ENCODE measurements around the gene SLC66A3.
"Not testable (repeated sequence)": the region's sequence is repeated elsewhere in the genome, so short reads cannot be mapped to it uniquely, and the experiment has no call there.

DNA sequence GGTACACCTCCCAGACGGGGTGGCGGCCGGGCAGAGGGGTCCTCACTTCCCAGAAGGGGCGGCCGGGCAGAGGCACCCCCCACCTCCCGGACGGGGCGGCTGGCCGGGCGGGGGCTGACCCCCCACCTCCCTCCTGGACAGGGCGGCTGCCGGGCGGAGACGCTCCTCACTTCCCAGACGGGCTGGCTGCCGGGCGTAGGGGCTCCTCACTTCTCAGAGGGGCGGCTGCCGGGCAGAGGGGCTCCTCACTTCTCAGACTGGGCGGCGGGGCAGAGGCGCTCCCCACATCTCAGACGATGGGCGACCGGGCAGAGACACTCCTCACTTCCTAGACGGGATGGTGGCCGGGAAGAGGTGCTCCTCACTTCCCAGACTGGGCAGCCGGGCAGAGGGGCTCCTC lies 9.8 kb downstream of the SLC66A3 start:
- TF ChIP-seq SP1 (IDR thresholded peaks at IDR 0.05); YY1 (IDR thresholded peaks at IDR 0.05); EGR1 (IDR thresholded peaks at IDR 0.05; ENCODE audit: low read depth in 2 of 2): not testable (repeated sequence)
- TF ChIP-seq, protein P1, sequence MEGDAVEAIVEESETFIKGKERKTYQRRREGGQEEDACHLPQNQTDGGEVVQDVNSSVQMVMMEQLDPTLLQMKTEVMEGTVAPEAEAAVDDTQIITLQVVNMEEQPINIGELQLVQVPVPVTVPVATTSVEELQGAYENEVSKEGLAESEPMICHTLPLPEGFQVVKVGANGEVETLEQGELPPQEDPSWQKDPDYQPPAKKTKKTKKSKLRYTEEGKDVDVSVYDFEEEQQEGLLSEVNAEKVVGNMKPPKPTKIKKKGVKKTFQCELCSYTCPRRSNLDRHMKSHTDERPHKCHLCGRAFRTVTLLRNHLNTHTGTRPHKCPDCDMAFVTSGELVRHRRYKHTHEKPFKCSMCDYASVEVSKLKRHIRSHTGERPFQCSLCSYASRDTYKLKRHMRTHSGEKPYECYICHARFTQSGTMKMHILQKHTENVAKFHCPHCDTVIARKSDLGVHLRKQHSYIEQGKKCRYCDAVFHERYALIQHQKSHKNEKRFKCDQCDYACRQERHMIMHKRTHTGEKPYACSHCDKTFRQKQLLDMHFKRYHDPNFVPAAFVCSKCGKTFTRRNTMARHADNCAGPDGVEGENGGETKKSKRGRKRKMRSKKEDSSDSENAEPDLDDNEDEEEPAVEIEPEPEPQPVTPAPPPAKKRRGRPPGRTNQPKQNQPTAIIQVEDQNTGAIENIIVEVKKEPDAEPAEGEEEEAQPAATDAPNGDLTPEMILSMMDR (IDR thresholded peaks at IDR 0.05; ENCODE audit: low read depth, low read length, missing input control), result not testable (repeated sequence)
- TF ChIP-seq, protein P2, sequence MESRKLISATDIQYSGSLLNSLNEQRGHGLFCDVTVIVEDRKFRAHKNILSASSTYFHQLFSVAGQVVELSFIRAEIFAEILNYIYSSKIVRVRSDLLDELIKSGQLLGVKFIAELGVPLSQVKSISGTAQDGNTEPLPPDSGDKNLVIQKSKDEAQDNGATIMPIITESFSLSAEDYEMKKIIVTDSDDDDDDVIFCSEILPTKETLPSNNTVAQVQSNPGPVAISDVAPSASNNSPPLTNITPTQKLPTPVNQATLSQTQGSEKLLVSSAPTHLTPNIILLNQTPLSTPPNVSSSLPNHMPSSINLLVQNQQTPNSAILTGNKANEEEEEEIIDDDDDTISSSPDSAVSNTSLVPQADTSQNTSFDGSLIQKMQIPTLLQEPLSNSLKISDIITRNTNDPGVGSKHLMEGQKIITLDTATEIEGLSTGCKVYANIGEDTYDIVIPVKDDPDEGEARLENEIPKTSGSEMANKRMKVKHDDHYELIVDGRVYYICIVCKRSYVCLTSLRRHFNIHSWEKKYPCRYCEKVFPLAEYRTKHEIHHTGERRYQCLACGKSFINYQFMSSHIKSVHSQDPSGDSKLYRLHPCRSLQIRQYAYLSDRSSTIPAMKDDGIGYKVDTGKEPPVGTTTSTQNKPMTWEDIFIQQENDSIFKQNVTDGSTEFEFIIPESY (IDR thresholded peaks at IDR 0.05), result not testable (repeated sequence)
- TF ChIP-seq, protein P3, sequence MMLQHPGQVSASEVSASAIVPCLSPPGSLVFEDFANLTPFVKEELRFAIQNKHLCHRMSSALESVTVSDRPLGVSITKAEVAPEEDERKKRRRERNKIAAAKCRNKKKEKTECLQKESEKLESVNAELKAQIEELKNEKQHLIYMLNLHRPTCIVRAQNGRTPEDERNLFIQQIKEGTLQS (IDR thresholded peaks at IDR 0.05), result not testable (repeated sequence)
- TF ChIP-seq, protein P4, sequence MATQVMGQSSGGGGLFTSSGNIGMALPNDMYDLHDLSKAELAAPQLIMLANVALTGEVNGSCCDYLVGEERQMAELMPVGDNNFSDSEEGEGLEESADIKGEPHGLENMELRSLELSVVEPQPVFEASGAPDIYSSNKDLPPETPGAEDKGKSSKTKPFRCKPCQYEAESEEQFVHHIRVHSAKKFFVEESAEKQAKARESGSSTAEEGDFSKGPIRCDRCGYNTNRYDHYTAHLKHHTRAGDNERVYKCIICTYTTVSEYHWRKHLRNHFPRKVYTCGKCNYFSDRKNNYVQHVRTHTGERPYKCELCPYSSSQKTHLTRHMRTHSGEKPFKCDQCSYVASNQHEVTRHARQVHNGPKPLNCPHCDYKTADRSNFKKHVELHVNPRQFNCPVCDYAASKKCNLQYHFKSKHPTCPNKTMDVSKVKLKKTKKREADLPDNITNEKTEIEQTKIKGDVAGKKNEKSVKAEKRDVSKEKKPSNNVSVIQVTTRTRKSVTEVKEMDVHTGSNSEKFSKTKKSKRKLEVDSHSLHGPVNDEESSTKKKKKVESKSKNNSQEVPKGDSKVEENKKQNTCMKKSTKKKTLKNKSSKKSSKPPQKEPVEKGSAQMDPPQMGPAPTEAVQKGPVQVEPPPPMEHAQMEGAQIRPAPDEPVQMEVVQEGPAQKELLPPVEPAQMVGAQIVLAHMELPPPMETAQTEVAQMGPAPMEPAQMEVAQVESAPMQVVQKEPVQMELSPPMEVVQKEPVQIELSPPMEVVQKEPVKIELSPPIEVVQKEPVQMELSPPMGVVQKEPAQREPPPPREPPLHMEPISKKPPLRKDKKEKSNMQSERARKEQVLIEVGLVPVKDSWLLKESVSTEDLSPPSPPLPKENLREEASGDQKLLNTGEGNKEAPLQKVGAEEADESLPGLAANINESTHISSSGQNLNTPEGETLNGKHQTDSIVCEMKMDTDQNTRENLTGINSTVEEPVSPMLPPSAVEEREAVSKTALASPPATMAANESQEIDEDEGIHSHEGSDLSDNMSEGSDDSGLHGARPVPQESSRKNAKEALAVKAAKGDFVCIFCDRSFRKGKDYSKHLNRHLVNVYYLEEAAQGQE (IDR thresholded peaks at IDR 0.05), result not testable (repeated sequence)
